ENCODE measurements around the gene FADS6. TPM values are rescaled to one million over a fixed set of nuclear protein-coding genes. Genes with fewer than 3 reads are reported as not detected.

The FADS6 gene
- total RNA-seq, 4 donors from 2014 or later = 4.9 to 19.9 (median 6.8) TPM

GRCh38 chr17:74851612-74852236 lies 41.7 kb downstream of the FADS6 start:
- TF ChIP-seq POLR2A (IDR thresholded peaks at IDR 0.05) = no peak
- TF ChIP-seq CTCF (IDR thresholded peaks at IDR 0.05) = no peak
- H3K4me3 ChIP-seq (ENCODE audit: low read depth, poor library complexity, severe bottlenecking) = no peak overlapping the region
- 53 to 67% methylated on average over 22 to 24 of the region's 29 CpGs for WGBS, 2 donors
- DNase-seq (ENCODE audit: low spot score in 2 of 2) = no peak
- intact Hi-C loops (cut with DNase I; ENCODE audit: low total_unique reads) = no loop called here

GRCh38 chr17:74850914-74851313 lies 42.5 kb downstream of the FADS6 start:
- no peak overlapping the region for H3K4me3 ChIP-seq (ENCODE audit: low read depth, poor library complexity, severe bottlenecking)
- intact Hi-C loops (cut with DNase I; ENCODE audit: low total_unique reads) = no loop called here
- TF ChIP-seq POLR2A (IDR thresholded peaks at IDR 0.05) (no peak), CTCF (IDR thresholded peaks at IDR 0.05) (no peak)
- 61 to 68% methylated on average over 3 of the region's 3 CpGs for WGBS, 2 donors
- no peak for DNase-seq (ENCODE audit: low spot score in 2 of 2)

- intact Hi-C loops (cut with DNase I; ENCODE audit: low total_unique reads) = no loop called here
- H3K4me3 ChIP-seq (ENCODE audit: low read depth, poor library complexity, severe bottlenecking) = no peak overlapping the region
- TF ChIP-seq POLR2A (IDR thresholded peaks at IDR 0.05) = no peak
- no peak for TF ChIP-seq CTCF (IDR thresholded peaks at IDR 0.05)
- no peak for DNase-seq (ENCODE audit: low spot score in 2 of 2)
- 85 to 87% methylated on average over 8 to 14 of the region's 17 CpGs for WGBS, 2 donors
Observed at GRCh38 chr17:74850310-74850709, 43.1 kb downstream of the FADS6 start.

GRCh38 chr17:74848656-74849399 lies 44.6 kb downstream of the FADS6 start:
- TF ChIP-seq CTCF (IDR thresholded peaks at IDR 0.05) (no peak), POLR2A (IDR thresholded peaks at IDR 0.05) (no peak)
- WGBS, 2 donors = 64 to 70% methylated on average over 9 of the region's 9 CpGs
- H3K4me3 ChIP-seq (ENCODE audit: low read depth, poor library complexity, severe bottlenecking) = no peak overlapping the region
- no peak for DNase-seq (ENCODE audit: low spot score in 2 of 2)
- intact Hi-C loops (cut with DNase I; ENCODE audit: low total_unique reads) = no loop called here

GRCh38 chr17:74846621-74847020 lies 46.8 kb downstream of the FADS6 start:
- H3K4me3 ChIP-seq (ENCODE audit: low read depth, poor library complexity, severe bottlenecking) = no peak overlapping the region
- intact Hi-C loops (cut with DNase I; ENCODE audit: low total_unique reads) = no loop called here
- WGBS, 2 donors = 94 to 97% methylated on average over 15 to 16 of the region's 16 CpGs
- TF ChIP-seq CTCF (IDR thresholded peaks at IDR 0.05) = no peak
- TF ChIP-seq POLR2A (IDR thresholded peaks at IDR 0.05) = no peak
- no peak for DNase-seq (ENCODE audit: low spot score in 2 of 2)
